ENCODE data around the gene RIBC2. TPM values are rescaled to one million over a fixed set of nuclear protein-coding genes. Genes with fewer than 3 reads are reported as not detected.

RIBC2 gene
- total RNA-seq, 4 donors from 2014 or later: 0.85 to 47.0 TPM; not detected in 2

DNA sequence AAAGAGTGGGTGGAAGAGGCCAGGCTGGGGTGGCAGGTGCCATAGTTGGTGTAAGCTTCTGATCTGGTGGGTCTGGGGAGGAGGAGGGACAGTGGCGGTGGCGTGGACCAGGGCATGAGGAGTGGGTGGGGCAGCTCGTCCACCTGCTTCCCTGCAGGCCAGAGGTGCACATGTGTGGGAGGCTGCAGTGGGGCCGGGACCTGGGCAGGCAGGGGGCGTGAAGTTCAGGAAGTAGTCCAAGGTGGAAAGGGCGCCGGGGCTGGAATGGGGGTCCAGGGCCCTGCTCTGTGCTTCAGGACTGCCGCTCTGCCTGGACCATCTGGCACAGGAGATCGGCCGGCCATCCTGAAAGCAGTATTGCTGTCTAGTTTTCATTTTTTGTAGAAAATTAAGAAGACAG, 15.9 kb downstream of the RIBC2 start:
- H3K4me3 ChIP-seq: no peak overlapping the region
- no peaks in the 10 kb centered on the region for H3K9me3 ChIP-seq
- peak in 1 of 3 donors; percentile 40 for DNase-seq
- H3K36me3 ChIP-seq: no peaks in the 10 kb centered on the region
- H3K27me3 ChIP-seq: no peaks in the 10 kb centered on the region
- no peak for TF ChIP-seq CTCF (IDR thresholded peaks at IDR 0.05)
- no peak for TF ChIP-seq POLR2A (IDR thresholded peaks at IDR 0.05)
- no peak overlapping the region for H3K27ac ChIP-seq
- H3K4me1 ChIP-seq: no peaks in the 10 kb centered on the region

GRCh38 chr22:45429981-45430775, 16.7 kb downstream of the RIBC2 start:
- no peaks in the 10 kb centered on the region for H3K9me3 ChIP-seq
- H3K36me3 ChIP-seq: no peaks in the 10 kb centered on the region
- H3K27ac ChIP-seq: no peak overlapping the region
- H3K4me3 ChIP-seq: no peak overlapping the region
- TF ChIP-seq CTCF (IDR thresholded peaks at IDR 0.05): no peak
- no peak for TF ChIP-seq POLR2A (IDR thresholded peaks at IDR 0.05)
- H3K4me1 ChIP-seq: peaks cover 0 to 1% (median 0%) of the 10 kb centered on the region in 4 donors
- DNase-seq: peak in 2 of 3 donors; percentile 32 to 41
- no peaks in the 10 kb centered on the region for H3K27me3 ChIP-seq

DNA sequence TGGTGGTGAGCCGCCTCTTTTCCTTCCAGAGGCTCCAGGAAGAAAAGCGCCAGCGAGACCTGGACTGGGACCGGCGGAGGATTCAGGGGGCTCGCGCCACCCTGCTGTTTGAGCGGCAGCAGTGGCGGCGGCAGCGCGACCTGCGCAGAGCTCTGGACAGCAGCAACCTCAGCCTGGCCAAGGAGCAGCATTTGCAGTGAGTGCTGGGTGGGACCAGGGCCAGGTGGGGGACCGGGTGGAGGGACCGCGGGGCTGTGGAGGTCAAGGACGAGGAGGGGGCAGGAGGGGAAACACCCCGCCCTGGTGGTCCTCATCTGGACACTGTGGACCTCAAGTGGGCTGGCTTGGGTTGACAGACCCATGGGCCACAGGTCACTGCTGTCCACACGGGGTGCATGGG, 17.4 kb downstream of the RIBC2 start:
- peak in 1 of 3 donors; percentile 44 for DNase-seq
- TF ChIP-seq POLR2A (IDR thresholded peaks at IDR 0.05) (no peak), CTCF (IDR thresholded peaks at IDR 0.05) (no peak)
- Histone ChIP-seq H3K4me1 (peaks cover 0 to 6% (median 0%) of the 10 kb centered on the region in 4 donors), H3K9me3 (no peaks in the 10 kb centered on the region), H3K27me3 (no peaks in the 10 kb centered on the region), H3K36me3 (no peaks in the 10 kb centered on the region), H3K27ac (no peak overlapping the region), H3K4me3 (no peak overlapping the region)

DNA sequence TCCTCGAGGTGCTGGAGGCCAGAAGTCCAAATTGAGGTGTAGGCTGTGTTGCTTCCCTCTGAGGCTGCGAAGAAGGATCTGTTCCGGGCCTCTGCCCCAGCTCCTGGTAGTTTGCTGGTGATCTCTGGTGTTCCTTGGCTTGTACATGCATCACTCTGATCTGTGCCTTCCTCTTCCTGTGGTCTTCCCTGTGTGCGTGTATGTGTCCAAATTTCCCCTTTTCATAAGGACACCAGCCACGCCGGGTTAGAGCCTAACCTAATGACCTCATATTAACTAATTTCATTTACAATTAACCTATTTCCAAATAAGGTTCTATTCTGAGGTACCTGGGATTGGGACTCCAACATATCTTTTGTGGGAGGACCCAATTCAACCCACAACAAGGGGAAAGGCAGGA, 21.5 kb downstream of the RIBC2 start:
- Histone ChIP-seq H3K36me3 (no peaks in the 10 kb centered on the region), H3K9me3 (no peaks in the 10 kb centered on the region), H3K4me1 (peaks cover 0 to 6% (median 0%) of the 10 kb centered on the region in 4 donors), H3K4me3 (no peak overlapping the region), H3K27ac (peak overlapping the region in 3 of 4 donors; percentile 14 to 67 (median 59)), H3K27me3 (no peaks in the 10 kb centered on the region)
- no peak for DNase-seq
- no peak for TF ChIP-seq POLR2A (IDR thresholded peaks at IDR 0.05)
- TF ChIP-seq CTCF (IDR thresholded peaks at IDR 0.05): no peak

DNA sequence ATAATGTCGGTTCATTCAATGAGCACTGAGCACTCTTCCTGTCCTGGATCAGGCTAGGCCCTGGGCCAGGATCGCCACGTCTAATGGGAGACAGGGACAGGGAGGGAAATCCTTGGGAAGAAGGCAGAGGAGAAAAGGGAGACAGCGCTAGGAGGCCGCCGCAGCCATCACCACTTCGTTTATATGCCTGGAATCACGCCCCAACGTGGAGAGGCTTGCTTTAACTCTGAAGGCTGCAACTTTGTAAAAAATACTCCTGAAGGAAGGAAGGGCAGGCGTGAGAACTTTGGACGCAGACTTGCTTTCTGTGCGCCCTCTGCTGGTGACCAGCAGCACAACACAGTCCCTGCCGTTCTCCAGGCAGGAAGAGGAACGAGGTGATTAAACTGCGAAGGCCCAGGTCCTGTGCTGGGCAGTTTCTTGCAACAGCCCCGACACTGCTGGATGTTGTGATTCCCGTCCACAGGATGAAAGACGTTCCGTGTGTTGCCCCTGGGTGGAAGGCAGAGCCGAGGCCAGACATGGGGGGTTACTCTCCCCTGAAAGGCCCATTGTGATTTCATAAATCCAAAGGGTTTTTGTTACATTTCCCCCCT, 22.1 kb downstream of the RIBC2 start:
- TF ChIP-seq POLR2A (IDR thresholded peaks at IDR 0.05): no peak
- TF ChIP-seq CTCF (IDR thresholded peaks at IDR 0.05): peak; percentile 89 to 99 (median 96)
- Histone ChIP-seq H3K4me3 (peak overlapping the region in 1 of 4 donors; percentile 22), H3K27me3 (no peaks in the 10 kb centered on the region), H3K36me3 (no peaks in the 10 kb centered on the region), H3K4me1 (peaks cover 0 to 6% (median 0%) of the 10 kb centered on the region in 4 donors), H3K27ac (peak overlapping the region in 3 of 4 donors; percentile 14 to 67 (median 59)), H3K9me3 (no peaks in the 10 kb centered on the region)
- peak; percentile 83 to 96 (median 91) for DNase-seq
